IPS DF 6.9 (cell line): ENCODE results near the gene ZBTB14.

Experiments
- DNase-seq: peaks from one replicate; pipeline ENCODE4 v3.0.0-alpha.2; 2013; ENCODE audit warnings: low read depth, low spot score
- H3K27ac ChIP-seq: one replicate; pipeline ENCODE4 v1.5.1; 2013; ENCODE audit warnings: low read length, control low read depth
- H3K27me3 ChIP-seq: 2 replicates; pipeline ENCODE4 v1.6.1; 2013; ENCODE audit warnings: mild to moderate bottlenecking, low read length; ENCODE audit not compliant: control insufficient read depth, insufficient read depth
- H3K36me3 ChIP-seq: 2 replicates; pipeline ENCODE4 v1.6.1; 2013; ENCODE audit warnings: low read length; ENCODE audit not compliant: control insufficient read depth, insufficient read depth
- H3K4me1 ChIP-seq: 2 replicates; pipeline ENCODE4 v1.6.1; 2013; ENCODE audit warnings: low read length; ENCODE audit not compliant: control insufficient read depth, insufficient read depth
- H3K4me3 ChIP-seq: 2 replicates; pipeline ENCODE4 v1.5.1; 2013; ENCODE audit warnings: mild to moderate bottlenecking, low read length
- H3K9me3 ChIP-seq: 2 replicates; pipeline ENCODE4 v1.6.1; 2013; ENCODE audit warnings: low read length, inconsistent platforms; ENCODE audit not compliant: control insufficient read depth, insufficient read depth
- WGBS: extraction: QIAGEN DNeasy Blood & Tissue Kit; methylation state at CpG from one replicate; pipeline ENCODE4 v1.1.7; 2013; ENCODE audit warnings: mixed read lengths, missing lambda C conversion rate; ENCODE audit not compliant: insufficient read length, insufficient coverage; 5-methylcytosine and 5-hydroxymethylcytosine counted together

The ZBTB14 gene

GRCh38 chr18:5253910-5254309 lies 41.6 kb downstream of the ZBTB14 start:
- Histone ChIP-seq H3K27me3 (no peaks in the 10 kb centered on the region), H3K36me3 (no peaks in the 10 kb centered on the region), H3K27ac (no peak overlapping the region), H3K9me3 (no peaks in the 10 kb centered on the region), H3K4me1 (no peaks in the 10 kb centered on the region), H3K4me3 (no peak overlapping the region)
- DNase-seq = no peak
- WGBS = no CpG with 5 or more reads among the region's 2 CpGs

DNA sequence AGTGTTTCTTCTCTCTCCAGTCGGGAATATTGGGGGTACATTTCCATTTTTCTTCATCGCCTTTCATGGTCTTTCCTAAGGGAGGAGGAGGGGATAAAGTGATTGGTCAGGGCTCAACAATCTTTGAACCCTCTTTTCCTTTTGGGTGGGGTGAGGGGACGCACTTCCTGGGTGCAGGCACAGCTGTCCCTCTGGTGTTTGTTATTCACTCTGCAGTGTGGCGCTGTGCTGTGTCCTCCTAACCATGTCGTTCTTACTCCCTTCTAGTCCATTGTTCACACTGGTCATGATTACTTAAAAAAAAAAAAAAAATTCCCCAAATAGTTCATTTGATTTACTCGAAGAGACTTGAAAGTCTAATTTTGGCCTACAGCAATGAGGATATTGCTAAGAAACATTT lies 44.4 kb downstream of the ZBTB14 start:
- no peaks in the 10 kb centered on the region for H3K36me3 ChIP-seq
- DNase-seq = no peak
- no peak overlapping the region for H3K27ac ChIP-seq
- no CpG with 5 or more reads among the region's 6 CpGs for WGBS
- H3K4me1 ChIP-seq = no peaks in the 10 kb centered on the region
- H3K27me3 ChIP-seq = no peaks in the 10 kb centered on the region
- no peaks in the 10 kb centered on the region for H3K9me3 ChIP-seq
- H3K4me3 ChIP-seq = no peak overlapping the region

GRCh38 chr18:5250603-5251002 lies 44.9 kb downstream of the ZBTB14 start:
- H3K36me3 ChIP-seq = no peaks in the 10 kb centered on the region
- no peaks in the 10 kb centered on the region for H3K27me3 ChIP-seq
- no peak overlapping the region for H3K4me3 ChIP-seq
- no peak for DNase-seq
- H3K9me3 ChIP-seq = no peaks in the 10 kb centered on the region
- H3K4me1 ChIP-seq = no peaks in the 10 kb centered on the region
- no peak overlapping the region for H3K27ac ChIP-seq

GRCh38 chr18:5244941-5245340 lies 50.6 kb downstream of the ZBTB14 start:
- Histone ChIP-seq H3K27me3 (no peaks in the 10 kb centered on the region), H3K9me3 (no peaks in the 10 kb centered on the region), H3K36me3 (no peaks in the 10 kb centered on the region; the same call in 1 of the 2 replicates), H3K27ac (no peak overlapping the region), H3K4me3 (no peak overlapping the region), H3K4me1 (no peaks in the 10 kb centered on the region)
- no peak for DNase-seq

- Histone ChIP-seq H3K4me3 (no peak overlapping the region), H3K36me3 (no peaks in the 10 kb centered on the region; the same call in 1 of the 2 replicates), H3K27ac (no peak overlapping the region), H3K9me3 (no peaks in the 10 kb centered on the region), H3K27me3 (no peaks in the 10 kb centered on the region), H3K4me1 (no peaks in the 10 kb centered on the region; the same call in 1 of the 2 replicates)
- no peak for DNase-seq
- WGBS = no CpG with 5 or more reads among the region's 4 CpGs
Measured at GRCh38 chr18:5239447-5239846, 56.1 kb downstream of the ZBTB14 start.
